8988T (cell line): ENCODE measurements around the gene PPP1R3D.
A peak's percentile ranks its signal among the peaks of the same experiment; 100 is the strongest.

ENCODE experiments used
- DNase-seq: peaks from one replicate; pipeline ENCODE4 v3.0.0; 2011

The PPP1R3D gene

GRCh38 chr20:59948212-59948611, 8.1 kb upstream of the PPP1R3D start:
- DNase-seq, result no peak

GRCh38 chr20:59947376-59947775, 7.3 kb upstream of the PPP1R3D start:
- DNase-seq, result no peak

- DNase-seq, result no peak
Observed at GRCh38 chr20:59945731-59946130, 5.6 kb upstream of the PPP1R3D start.

GRCh38 chr20:59945175-59945574, 5.1 kb upstream of the PPP1R3D start:
- no peak for DNase-seq

- DNase-seq, result no peak
Observed at GRCh38 chr20:59944726-59945125, 4.6 kb upstream of the PPP1R3D start.

GRCh38 chr20:59942245-59942644, 2.1 kb upstream of the PPP1R3D start:
- no peak for DNase-seq

GRCh38 chr20:59940956-59941294, 820 bp upstream of the PPP1R3D start:
- DNase-seq, result no peak

- DNase-seq, result no peak
Observed at GRCh38 chr20:59939879-59940128, 301 bp downstream of the PPP1R3D start.

GRCh38 chr20:59939052-59939878, 840 bp downstream of the PPP1R3D start:
- DNase-seq, result no peak

- DNase-seq, result no peak
Observed at GRCh38 chr20:59938696-59939051, 1.4 kb downstream of the PPP1R3D start.

- peak; percentile 60 for DNase-seq
Observed at GRCh38 chr20:59938221-59938620, 1.9 kb downstream of the PPP1R3D start.

- no peak for DNase-seq
Observed at GRCh38 chr20:59937150-59937549, 3.0 kb downstream of the PPP1R3D start.

- no peak for DNase-seq
Observed at GRCh38 chr20:59936409-59936808, 3.7 kb downstream of the PPP1R3D start.

- DNase-seq, result no peak
Observed at GRCh38 chr20:59935457-59936185, 4.5 kb downstream of the PPP1R3D start.

- DNase-seq, result peak; percentile 97
Observed at GRCh38 chr20:59933849-59934585, 6.1 kb downstream of the PPP1R3D start.

GRCh38 chr20:59933296-59933848, 6.7 kb downstream of the PPP1R3D start, which contains the start of gene SYCP2:
TSS of gene SYCP2 (minus strand) at chr20:59933637. CDS start at chr20:59922413, 11,224 bp downstream.
- DNase-seq, result peak; percentile 85

GRCh38 chr20:59932616-59933295, 7.3 kb downstream of the PPP1R3D start:
- no peak for DNase-seq

GRCh38 chr20:59931511-59932312, 8.4 kb downstream of the PPP1R3D start:
- no peak for DNase-seq

- DNase-seq, result no peak
Observed at GRCh38 chr20:59925899-59926298, 14.2 kb downstream of the PPP1R3D start.

- DNase-seq, result no peak
Observed at GRCh38 chr20:59925359-59925758, 14.7 kb downstream of the PPP1R3D start.

- no peak for DNase-seq
Observed at GRCh38 chr20:59923514-59923913, 16.6 kb downstream of the PPP1R3D start.

GRCh38 chr20:59920944-59921343, 19.2 kb downstream of the PPP1R3D start:
- no peak for DNase-seq
